Stimulated activated naive CD8-positive, alpha-beta T cell treated with anti-CD3 and anti-CD28 coated beads, Interleukin-15, amount 100 ng/mL, for 72 hours (primary cell): ENCODE data around the gene UBL4A.
"Not testable (repeated sequence)": the region's sequence is repeated elsewhere in the genome, so short reads cannot be mapped to it uniquely, and the experiment has no call there.

Source experiments
- ATAC-seq: fragments of 150-1000 bp; cut with Tn5 transposase; 2 replicates; pipeline ENCODE4 v1.10.0; 2021; ENCODE audit warnings: mild to moderate bottlenecking, moderate library complexity
- DNase-seq, 2 donors: peaks; one replicate each; pipeline ENCODE4 v3.0.0; 2021 to 2022
- H3K27ac Mint-ChIP-seq, 2 donors: one replicate each; pipeline ENCODE4 v1.8.0; 2022; ENCODE audit warnings: mild to moderate bottlenecking in 2 of 2, mixed read lengths in 2 of 2, moderate library complexity in 2 of 2
- H3K27me3 Mint-ChIP-seq: one replicate; pipeline ENCODE4 v1.8.0; 2022; ENCODE audit warnings: mixed read lengths
- H3K4me1 Mint-ChIP-seq: one replicate; pipeline ENCODE4 v1.8.0; 2022; ENCODE audit warnings: mild to moderate bottlenecking, mixed read lengths
- H3K4me3 Mint-ChIP-seq, 2 donors: one replicate each; pipeline ENCODE4 v1.8.0; 2022; ENCODE audit warnings: mild to moderate bottlenecking in 2 of 2, mixed read lengths in 2 of 2, moderate library complexity in 1 of 2
- H3K9me3 Mint-ChIP-seq, 2 donors: one replicate each; pipeline ENCODE4 v1.8.0; 2022; ENCODE audit warnings: mixed read lengths in 2 of 2

UBL4A gene

GRCh38 chrX:154515090-154515965 lies 28.9 kb upstream of the UBL4A start:
- Mint-ChIP-seq H3K27ac (peak overlapping the region; percentile 86 to 96), H3K9me3 (no peaks in the 10 kb centered on the region), H3K4me1 (peaks cover 56% of the 10 kb centered on the region), H3K27me3 (no peaks in the 10 kb centered on the region), H3K4me3 (peak overlapping the region; percentile 90 to 96)
- ATAC-seq (peak; percentile 16), DNase-seq (peak; percentile 10 to 16)

- no peaks in the 10 kb centered on the region for H3K27me3 Mint-ChIP-seq
- no peak for ATAC-seq
- H3K9me3 Mint-ChIP-seq = no peaks in the 10 kb centered on the region
- H3K4me3 Mint-ChIP-seq = peak overlapping the region; percentile 53 to 64
- DNase-seq = no peak
- peak overlapping the region in 1 of 2 donors; percentile 92 for H3K27ac Mint-ChIP-seq
- H3K4me1 Mint-ChIP-seq = peaks cover 67% of the 10 kb centered on the region
These were observed 27.3 kb upstream of the UBL4A start for GRCh38 chrX:154513716-154514115.

GRCh38 chrX:154512879-154513553 lies 26.6 kb upstream of the UBL4A start:
- H3K4me3 Mint-ChIP-seq = no peak overlapping the region

GRCh38 chrX:154511761-154512160 lies 25.3 kb upstream of the UBL4A start:
- peak overlapping the region; percentile 72 to 88 for H3K27ac Mint-ChIP-seq
- no peak for DNase-seq
- H3K9me3 Mint-ChIP-seq = no peaks in the 10 kb centered on the region
- no peak for ATAC-seq
- H3K27me3 Mint-ChIP-seq = no peaks in the 10 kb centered on the region
- H3K4me3 Mint-ChIP-seq = peak overlapping the region; percentile 50 to 65
- H3K4me1 Mint-ChIP-seq = peaks cover 61% of the 10 kb centered on the region

More at GRCh38 chrX:154512879-154513553, 26.6 kb upstream of the UBL4A start:
- ATAC-seq = no peak
- H3K27ac Mint-ChIP-seq = peak overlapping the region in 1 of 2 donors; percentile 12
- H3K9me3 Mint-ChIP-seq = no peaks in the 10 kb centered on the region
- DNase-seq = no peak
- H3K4me1 Mint-ChIP-seq = peaks cover 70% of the 10 kb centered on the region
- no peaks in the 10 kb centered on the region for H3K27me3 Mint-ChIP-seq

- peaks cover 47% of the 10 kb centered on the region for H3K4me1 Mint-ChIP-seq
- H3K27me3 Mint-ChIP-seq = no peaks in the 10 kb centered on the region
- ATAC-seq (no peak), DNase-seq (no peak)
- no peak overlapping the region for H3K4me3 Mint-ChIP-seq
- H3K9me3 Mint-ChIP-seq = no peaks in the 10 kb centered on the region
- H3K27ac Mint-ChIP-seq = no peak overlapping the region
These were observed 23.0 kb upstream of the UBL4A start for GRCh38 chrX:154509455-154509854.

GRCh38 chrX:154508384-154508745 lies 21.9 kb upstream of the UBL4A start:
- Mint-ChIP-seq H3K27ac (no peak overlapping the region), H3K27me3 (no peaks in the 10 kb centered on the region), H3K4me3 (no peak overlapping the region), H3K9me3 (no peaks in the 10 kb centered on the region), H3K4me1 (peaks cover 37% of the 10 kb centered on the region)
- ATAC-seq (no peak), DNase-seq (no peak)

GRCh38 chrX:154507673-154508383 lies 21.4 kb upstream of the UBL4A start:
- H3K27ac Mint-ChIP-seq = peak overlapping the region in 1 of 2 donors; percentile 48
- no peak for ATAC-seq
- no peaks in the 10 kb centered on the region for H3K9me3 Mint-ChIP-seq
- H3K4me3 Mint-ChIP-seq = no peak overlapping the region
- peaks cover 36% of the 10 kb centered on the region for H3K4me1 Mint-ChIP-seq
- H3K27me3 Mint-ChIP-seq = no peaks in the 10 kb centered on the region
- no peak for DNase-seq

- Mint-ChIP-seq H3K4me3 (no peak overlapping the region), H3K27me3 (no peaks in the 10 kb centered on the region), H3K9me3 (no peaks in the 10 kb centered on the region), H3K27ac (no peak overlapping the region), H3K4me1 (peaks cover 26% of the 10 kb centered on the region)
- no peak for DNase-seq
- ATAC-seq = no peak
These were observed 20.3 kb upstream of the UBL4A start for GRCh38 chrX:154506483-154507332.

- Mint-ChIP-seq H3K27me3 (no peaks in the 10 kb centered on the region), H3K9me3 (no peaks in the 10 kb centered on the region), H3K4me3 (no peak overlapping the region), H3K27ac (no peak overlapping the region), H3K4me1 (peaks cover 16% of the 10 kb centered on the region)
- DNase-seq (no peak), ATAC-seq (no peak)
These were observed 19.3 kb upstream of the UBL4A start for GRCh38 chrX:154505734-154506133.

GRCh38 chrX:154502989-154503388 lies 16.6 kb upstream of the UBL4A start:
- Mint-ChIP-seq H3K27me3 (no peaks in the 10 kb centered on the region), H3K4me1 (no peaks in the 10 kb centered on the region), H3K9me3 (no peaks in the 10 kb centered on the region), H3K27ac (no peak overlapping the region), H3K4me3 (no peak overlapping the region)
- peak; percentile 35 for ATAC-seq
- DNase-seq = no peak

GRCh38 chrX:154502098-154502497 lies 15.7 kb upstream of the UBL4A start:
- ATAC-seq = no peak
- Mint-ChIP-seq H3K4me3 (no peak overlapping the region), H3K27ac (no peak overlapping the region), H3K9me3 (no peaks in the 10 kb centered on the region), H3K4me1 (no peaks in the 10 kb centered on the region), H3K27me3 (no peaks in the 10 kb centered on the region)
- DNase-seq = no peak

- not testable (repeated sequence) for H3K27ac Mint-ChIP-seq, ATAC-seq, DNase-seq, H3K4me3 Mint-ChIP-seq, H3K4me1 Mint-ChIP-seq, H3K27me3 Mint-ChIP-seq, H3K9me3 Mint-ChIP-seq
These were observed 15.0 kb upstream of the UBL4A start for GRCh38 chrX:154501423-154501822.

GRCh38 chrX:154496591-154497137 lies 10.2 kb upstream of the UBL4A start:
- H3K4me3 Mint-ChIP-seq, H3K27me3 Mint-ChIP-seq, ATAC-seq, DNase-seq, H3K9me3 Mint-ChIP-seq, H3K4me1 Mint-ChIP-seq, H3K27ac Mint-ChIP-seq: not testable (repeated sequence)

- H3K27me3 Mint-ChIP-seq = no peaks in the 10 kb centered on the region
- DNase-seq (no peak), ATAC-seq (no peak)
- H3K4me1 Mint-ChIP-seq = peaks cover 5% of the 10 kb centered on the region
- H3K9me3 Mint-ChIP-seq = no peaks in the 10 kb centered on the region
- H3K4me3 Mint-ChIP-seq = no peak overlapping the region
- no peak overlapping the region for H3K27ac Mint-ChIP-seq
These were observed 9.1 kb upstream of the UBL4A start for GRCh38 chrX:154495472-154495922.

- ATAC-seq = no peak
- Mint-ChIP-seq H3K4me3 (no peak overlapping the region), H3K27ac (peak overlapping the region in 1 of 2 donors; percentile 33), H3K9me3 (no peaks in the 10 kb centered on the region), H3K4me1 (peaks cover 7% of the 10 kb centered on the region), H3K27me3 (no peaks in the 10 kb centered on the region)
- no peak for DNase-seq
These were observed 8.3 kb upstream of the UBL4A start for GRCh38 chrX:154494715-154495114.
